Stromal cell of bone marrow (primary cell): ENCODE data around the gene ILKAP.
A peak's percentile ranks its signal among the peaks of the same experiment; 100 is the strongest.

Experiments used
- DNase-seq: peaks from one replicate; pipeline ENCODE4 v3.0.0-alpha.2; 2012; ENCODE audit warnings: low read depth

The ILKAP gene, protein sequence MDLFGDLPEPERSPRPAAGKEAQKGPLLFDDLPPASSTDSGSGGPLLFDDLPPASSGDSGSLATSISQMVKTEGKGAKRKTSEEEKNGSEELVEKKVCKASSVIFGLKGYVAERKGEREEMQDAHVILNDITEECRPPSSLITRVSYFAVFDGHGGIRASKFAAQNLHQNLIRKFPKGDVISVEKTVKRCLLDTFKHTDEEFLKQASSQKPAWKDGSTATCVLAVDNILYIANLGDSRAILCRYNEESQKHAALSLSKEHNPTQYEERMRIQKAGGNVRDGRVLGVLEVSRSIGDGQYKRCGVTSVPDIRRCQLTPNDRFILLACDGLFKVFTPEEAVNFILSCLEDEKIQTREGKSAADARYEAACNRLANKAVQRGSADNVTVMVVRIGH

DNA sequence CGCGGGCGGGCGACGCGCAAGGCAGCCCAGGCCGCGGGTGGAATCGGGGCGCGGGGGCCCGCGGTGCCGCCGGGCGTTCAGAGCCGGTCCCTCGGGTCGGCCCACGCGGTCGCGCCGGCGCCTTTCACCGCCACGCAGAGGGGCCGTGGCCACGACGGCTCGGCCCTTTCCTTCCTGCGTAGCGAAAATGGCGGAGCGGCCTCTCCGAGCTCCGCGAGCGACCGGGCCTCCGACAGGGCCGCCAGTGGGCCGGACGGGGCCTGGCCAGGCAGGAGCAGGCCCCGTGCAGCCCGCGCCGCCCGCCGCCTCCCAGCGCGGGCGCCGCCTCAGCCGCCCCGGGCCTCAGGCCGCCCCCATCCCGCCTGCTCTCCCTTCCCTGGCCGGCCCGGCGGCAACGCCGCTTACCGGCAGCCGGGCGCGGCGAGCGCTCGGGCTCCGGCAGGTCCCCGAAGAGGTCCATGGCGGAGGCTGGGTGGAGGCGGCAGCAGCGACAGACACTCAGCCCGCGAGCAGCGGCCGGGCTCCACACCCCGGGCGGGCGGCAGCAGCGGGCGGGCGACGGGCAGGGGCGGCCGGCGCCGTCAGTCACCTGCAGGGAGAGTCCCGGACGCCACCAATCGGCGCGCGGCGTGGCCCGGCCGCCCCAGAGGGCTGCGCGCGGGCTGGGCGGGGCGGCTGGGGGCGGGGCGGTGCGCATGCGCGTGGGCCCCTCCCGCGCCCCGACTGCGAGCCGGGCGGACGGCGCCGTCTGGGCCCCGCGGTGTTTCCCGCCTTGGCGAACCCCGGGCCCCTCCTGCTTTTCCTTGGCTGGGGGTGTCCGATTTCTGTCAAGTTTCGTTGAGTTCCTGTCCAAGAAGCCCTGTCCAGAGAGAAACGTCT, at the start of gene ILKAP:
ILKAP (minus strand) TSS at position 602 of the 879 bp plus-strand sequence; CDS start at position 460, 142 bp downstream.
- DNase-seq: peak; percentile 73

DNA sequence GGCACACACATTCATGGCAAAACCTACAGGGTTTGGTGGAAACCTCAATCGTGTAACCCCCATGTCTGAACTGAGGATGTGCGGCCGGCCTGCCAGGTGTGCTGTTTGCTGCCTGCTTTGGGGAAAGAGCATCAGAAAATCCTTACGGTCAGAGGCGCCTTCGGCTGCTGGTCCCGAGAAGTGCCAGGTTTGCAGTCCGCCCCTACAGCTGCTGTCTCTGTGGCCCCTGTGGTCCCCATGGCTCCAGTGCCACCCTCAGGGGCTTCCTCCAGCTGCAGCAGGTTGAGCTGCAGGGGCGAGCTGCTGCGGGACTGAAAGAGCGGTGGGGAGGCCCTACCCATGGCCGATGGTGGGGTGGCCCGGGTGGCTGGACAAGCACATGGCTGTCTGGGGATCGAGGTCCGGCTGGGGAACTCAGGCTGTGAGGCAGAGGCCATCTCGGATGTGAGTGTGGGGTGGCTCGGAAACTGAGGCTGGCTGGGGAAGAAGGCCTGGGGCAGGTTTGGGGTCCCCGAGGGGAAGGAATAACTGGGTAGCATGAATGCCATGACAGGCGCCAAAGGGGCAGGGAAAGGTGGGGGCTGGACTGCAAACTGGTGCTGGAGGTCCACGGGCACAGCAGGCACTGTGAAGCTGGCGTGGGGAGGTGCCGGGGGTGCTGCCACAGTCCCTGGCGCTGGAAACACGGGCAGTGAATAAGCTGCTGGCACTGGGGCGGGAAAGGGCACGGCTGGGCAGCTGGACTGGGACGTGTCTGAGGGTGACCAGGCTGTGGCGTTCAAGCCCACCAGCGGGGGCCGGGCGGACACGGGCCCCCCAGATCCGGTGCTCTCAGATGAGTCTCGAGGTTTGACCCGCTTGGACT, 49.5 kb upstream of the ILKAP start:
- no peak for DNase-seq

DNA sequence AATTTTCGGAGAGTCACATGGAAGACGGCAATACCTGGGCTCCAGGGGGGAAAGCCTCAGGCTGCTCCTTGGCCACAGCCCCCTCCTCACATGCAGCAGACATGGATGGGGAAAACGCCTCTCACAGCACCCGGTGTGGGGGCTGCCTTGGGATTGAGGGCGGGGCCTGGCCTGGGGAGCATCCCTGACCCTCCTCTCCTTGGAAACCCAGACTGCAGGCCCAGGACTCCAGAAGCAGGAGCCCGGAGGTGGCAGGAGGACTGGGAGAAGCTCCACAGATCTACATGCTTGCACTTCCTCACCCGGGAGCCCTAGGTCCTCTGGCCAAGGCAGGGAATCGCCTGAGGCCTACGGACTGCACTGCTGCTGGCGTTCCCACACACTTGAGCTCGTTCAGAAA, 48.5 kb upstream of the ILKAP start:
- no peak for DNase-seq

- DNase-seq: no peak
These were observed 47.8 kb upstream of the ILKAP start for GRCh38 chr2:238251331-238251730.

DNA sequence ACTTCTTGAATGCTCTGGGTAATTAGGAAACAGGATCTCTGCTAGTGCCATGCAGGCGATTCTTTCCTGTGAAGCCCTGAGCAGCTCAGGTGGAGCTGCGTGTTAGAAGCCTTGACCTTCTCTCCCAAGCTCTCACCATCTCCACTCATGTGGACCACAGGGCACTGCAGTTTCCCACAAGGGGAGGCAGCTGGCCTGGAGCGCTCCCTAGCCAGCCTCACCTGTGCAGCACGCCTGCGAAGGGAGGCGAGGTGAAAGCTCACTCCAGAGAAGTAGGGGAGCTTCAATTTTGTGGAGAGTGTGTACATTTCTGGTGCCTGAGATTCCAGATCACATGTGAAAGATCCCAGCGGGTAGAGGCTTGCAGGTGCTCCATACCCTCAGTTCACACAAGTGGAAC, 47.4 kb upstream of the ILKAP start:
- DNase-seq: no peak

DNA sequence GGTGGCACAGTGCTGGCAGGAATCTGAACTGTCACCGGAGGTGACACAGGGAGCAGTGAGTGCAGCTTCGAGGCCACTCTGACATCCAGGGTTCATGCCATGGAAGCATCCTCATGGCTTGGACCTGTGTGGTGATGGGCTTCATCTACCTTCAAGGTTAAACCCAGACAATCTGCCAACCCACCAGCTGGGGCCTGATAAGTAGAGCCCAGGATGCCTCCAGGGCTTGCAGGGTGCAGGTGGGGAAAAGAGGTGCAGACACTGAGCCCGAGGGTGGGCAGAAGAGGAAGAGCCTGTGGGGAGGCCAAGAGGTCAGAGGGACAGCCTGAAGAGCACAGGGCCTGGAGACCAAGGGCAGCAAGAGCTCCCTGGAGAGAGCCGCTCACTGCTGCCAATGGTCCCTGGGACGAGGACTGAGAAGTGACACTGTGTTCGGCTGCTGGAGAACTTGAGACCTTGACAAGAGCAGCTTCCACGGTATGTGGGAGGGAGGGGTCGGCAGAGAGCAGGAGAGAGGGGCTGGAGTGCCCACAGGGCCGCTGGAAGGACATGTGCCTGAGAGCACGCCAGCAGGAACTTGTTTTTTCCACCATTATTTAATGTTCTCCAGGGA, 44.5 kb upstream of the ILKAP start:
- DNase-seq: no peak

DNA sequence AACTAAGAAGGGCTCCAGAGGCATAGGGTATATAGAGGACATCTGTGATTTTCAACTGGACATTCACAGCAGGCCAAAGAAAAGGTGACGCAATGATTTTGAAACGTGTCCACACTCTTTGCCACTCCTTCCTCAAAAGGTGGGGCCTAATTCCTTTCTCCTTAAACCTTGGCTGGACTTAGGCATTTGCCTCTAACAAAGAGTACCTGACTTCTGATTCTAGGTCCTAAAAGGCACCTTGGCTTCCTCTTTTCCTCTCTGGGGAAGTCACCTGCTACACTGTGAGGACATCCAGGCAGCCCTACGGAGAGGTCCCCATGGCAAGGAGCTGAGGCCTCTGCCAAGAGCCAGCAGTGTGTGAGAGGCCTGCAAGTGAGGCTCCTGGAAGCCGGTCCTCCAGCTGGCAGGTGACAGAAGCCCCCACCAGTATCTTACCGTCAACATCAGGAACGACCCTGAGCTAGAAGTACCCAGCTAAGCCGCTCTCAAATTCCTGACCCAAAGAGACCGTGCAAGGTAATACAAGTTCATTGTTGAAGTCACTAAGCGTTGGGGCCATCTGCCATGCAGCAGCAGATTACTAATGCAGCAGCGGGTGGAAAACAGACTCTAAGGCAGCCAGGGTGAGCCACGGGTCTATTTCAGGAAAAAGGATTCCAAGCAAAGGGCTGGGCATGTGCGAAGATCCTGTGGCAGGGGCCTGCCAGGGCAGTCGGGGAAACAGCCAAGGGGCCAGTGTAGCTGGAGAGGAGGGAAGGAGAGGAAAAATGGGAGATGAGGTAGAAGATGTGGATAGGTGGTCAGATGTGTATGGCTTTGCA, 43.7 kb upstream of the ILKAP start:
- no peak for DNase-seq

DNA sequence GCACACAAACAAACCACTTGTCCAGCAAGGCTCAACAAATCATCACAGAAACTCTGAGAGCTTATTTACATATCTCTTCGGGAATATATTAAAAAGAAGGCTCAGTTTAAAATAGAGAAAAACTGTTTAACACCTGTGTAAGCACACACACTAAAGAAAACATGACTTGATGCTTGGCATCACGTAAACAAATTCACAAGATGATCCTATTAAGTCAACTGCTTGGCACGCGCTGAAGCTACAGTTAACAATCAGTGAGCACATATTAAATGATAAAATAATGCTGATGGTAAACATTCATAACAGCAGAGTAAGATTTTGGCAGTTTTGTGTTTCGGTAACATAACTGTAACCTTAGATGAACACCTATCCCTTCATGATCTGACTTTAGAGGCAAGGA, 40.7 kb upstream of the ILKAP start:
- DNase-seq: no peak

DNA sequence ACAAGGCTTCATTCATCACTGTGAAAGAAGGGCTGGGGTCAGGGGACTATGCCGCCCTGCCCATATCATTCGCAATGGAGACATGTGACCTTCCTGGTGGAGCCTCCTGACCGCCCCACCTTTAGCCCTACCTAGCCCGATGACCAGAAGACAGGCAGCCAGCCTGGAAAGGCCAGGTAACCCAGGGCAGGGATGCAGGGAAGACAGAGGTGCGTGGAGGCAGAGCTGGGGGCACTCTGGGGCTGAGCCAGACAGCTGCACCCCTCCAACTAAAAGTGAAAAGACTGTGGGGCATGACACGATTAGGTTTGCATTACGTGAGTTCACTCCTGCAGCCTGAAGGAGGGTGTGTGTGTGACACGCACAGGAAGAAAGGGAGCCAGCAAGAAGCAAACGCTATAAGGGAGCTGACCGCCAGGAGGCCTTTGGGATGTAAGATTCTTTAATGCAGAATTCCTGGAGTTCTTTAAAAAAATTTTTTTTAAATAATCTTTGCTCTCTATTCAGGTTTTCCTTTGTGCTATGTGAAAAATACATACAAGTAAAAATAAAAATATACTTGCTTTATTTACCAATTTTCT, 40.1 kb upstream of the ILKAP start:
- DNase-seq: no peak

GRCh38 chr2:238242731-238243495, 39.4 kb upstream of the ILKAP start:
- DNase-seq: no peak

GRCh38 chr2:238241970-238242369, 38.5 kb upstream of the ILKAP start:
- DNase-seq: no peak

DNA sequence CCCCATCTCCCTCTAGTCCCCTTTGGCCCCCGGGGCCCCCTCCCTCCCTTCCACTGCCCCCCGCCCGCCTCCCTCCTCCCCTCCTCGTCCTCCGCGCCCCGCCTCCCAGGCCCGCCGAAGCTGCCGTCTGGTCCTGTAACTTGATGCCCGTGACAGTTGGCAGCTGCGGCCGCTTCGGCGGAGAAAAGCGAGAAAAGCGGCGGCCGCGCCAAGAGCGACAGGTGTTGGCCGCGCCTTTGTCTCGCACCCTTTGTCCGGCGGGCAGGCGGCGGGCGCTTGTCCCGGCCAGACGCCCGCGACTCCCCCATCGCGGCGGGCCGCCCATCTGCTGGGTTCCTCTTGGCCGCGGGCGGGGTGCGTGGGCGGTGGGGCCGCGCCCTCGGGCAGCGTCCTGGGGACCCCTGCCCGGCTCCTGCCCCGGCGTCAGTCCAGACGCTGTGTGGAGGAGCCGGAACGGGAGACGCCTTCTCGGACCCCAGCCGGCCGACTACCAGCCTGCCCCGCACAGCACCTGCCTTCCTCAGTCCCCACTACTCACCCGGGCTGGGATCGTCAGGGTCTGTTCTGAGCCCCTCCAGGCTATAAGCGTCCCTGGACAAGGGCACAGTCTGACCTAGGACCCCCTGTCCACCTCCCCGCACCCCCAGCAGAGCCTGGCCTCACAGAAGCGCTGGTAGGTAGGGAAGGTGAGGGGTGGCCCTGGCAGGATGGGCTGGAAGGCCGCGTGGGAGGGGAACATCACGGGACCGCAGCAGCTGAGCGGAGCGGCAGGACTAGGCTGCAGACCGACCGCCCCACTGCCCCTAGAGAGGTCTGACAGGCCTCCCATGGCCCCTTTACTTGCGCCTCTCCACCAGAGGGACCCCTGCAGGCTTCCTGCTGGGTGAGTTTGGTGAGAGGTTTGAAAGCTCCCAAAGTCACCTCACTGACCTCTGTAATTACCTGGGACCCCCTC, 37.5 kb upstream of the ILKAP start:
- no peak for DNase-seq

DNA sequence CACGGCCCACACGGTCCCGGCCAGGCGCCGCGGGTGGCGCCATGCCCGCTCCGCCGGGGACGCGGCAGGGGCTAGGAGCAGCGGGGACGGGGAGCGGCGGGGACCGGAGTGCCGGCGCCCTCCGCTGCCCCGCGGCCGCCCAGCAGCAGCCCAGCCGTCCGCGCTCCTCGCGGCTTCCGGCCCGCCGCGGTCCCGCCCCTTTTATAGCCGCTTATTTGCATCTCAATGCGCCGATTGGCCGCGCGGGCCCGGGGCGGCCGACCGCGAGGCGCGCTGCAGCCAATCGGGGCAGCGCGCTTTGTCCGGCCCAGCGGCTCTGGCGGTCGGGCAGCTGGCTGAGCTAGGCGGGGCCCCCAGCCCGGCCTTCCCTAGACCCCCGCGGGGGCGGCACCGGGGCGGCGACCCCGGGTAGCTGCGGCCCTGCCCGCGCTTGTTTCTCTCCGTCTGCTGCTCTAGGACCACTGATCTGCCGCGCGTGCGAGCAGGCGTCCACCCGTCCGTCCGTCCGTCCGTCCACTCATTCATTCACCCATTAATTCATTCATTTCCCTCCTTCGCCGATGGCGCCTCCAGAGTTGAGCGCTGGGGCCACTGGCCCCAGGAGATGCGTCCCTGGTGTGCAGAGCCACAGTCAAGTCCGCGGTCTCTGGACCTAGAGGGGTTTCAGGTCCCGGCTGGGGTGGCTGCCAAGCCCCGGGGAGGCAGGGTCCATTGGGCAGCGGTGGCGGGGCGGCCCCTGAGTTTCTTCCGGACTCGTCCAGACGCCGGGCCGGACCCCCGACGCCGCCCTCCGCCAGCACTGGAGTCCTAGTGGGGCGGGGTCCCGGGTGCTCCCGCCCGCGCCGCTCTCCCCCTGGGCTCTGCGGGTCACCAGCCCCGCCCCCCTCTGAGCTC, 36.6 kb upstream of the ILKAP start, which contains the start of gene HES6:
HES6 (minus strand) TSS at position 176 of the 894 bp plus-strand sequence; CDS start at position 43, 133 bp downstream.
- DNase-seq: peak; percentile 71

GRCh38 chr2:238239543-238239862, 36.0 kb upstream of the ILKAP start:
- DNase-seq: no peak

DNA sequence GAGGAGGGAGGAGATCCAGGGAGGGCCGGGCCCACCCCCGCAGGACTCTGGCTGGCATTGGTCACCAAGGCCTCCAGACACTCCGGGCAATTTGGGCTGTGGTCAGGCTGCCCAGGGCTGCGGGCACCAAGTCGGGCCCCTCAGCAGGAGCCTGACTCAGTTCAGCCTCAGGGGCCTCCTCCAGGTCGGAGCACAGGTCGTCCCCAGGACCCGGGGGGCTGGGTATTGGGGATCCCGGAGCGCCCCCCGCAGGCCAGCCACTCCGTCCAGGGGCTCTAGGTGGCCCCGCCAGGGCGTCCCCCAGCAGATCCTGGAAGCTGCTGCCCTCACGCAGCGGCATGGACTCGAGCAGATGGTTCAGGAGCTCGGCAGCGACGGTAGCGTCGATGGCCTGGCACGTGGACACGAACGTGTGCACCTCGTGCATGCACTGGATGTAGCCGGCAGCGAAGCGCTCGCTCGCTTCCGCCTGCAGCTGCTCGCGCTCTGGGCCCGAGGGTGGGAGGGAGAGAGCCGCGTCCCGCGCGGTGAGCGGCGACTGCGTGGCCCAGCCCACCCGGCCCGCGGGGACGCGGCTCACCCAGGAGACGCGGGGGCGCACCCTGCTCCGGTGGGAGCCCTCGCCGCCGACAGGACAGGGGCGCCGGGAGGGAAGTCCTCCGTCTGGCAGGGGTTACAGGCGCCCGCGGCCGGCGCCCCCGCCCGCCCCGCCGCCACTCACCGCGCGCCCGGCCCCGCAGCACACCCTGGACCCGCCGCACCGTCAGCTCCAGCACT, 35.5 kb upstream of the ILKAP start:
- DNase-seq: no peak

- no peak for DNase-seq
These were observed 34.8 kb upstream of the ILKAP start for GRCh38 chr2:238238311-238238765.
